ENCODE data around the gene SLC16A6.

The SLC16A6 gene

DNA sequence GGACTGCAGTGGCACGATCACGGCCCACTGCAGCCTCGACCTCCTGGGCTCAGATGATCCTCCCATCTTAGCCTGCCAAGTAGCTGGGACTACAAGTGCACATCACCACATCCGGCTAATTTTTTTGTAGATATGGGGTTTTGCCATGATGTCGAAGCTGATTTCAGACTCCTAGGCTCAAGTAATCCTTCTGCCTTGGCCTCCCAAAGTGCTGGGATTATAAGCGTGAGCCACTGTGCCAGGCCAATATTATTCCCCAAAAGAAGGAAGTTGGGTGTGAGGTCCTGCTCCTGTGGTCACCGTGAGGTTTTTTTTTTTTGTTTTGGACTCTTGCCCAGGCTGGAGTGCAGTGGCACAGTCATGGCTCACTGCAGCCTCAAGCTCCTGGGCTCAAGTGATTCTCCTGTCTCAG lies 41.6 kb downstream of the SLC16A6 start:
- TF ChIP-seq, protein P1, sequence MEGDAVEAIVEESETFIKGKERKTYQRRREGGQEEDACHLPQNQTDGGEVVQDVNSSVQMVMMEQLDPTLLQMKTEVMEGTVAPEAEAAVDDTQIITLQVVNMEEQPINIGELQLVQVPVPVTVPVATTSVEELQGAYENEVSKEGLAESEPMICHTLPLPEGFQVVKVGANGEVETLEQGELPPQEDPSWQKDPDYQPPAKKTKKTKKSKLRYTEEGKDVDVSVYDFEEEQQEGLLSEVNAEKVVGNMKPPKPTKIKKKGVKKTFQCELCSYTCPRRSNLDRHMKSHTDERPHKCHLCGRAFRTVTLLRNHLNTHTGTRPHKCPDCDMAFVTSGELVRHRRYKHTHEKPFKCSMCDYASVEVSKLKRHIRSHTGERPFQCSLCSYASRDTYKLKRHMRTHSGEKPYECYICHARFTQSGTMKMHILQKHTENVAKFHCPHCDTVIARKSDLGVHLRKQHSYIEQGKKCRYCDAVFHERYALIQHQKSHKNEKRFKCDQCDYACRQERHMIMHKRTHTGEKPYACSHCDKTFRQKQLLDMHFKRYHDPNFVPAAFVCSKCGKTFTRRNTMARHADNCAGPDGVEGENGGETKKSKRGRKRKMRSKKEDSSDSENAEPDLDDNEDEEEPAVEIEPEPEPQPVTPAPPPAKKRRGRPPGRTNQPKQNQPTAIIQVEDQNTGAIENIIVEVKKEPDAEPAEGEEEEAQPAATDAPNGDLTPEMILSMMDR (IDR thresholded peaks at IDR 0.05; ENCODE audit: insufficient read depth, missing control alignments): no peak
- DNase-seq (ENCODE audit: insufficient read length, low spot score) (no peak), FAIRE-seq (no peak)

DNA sequence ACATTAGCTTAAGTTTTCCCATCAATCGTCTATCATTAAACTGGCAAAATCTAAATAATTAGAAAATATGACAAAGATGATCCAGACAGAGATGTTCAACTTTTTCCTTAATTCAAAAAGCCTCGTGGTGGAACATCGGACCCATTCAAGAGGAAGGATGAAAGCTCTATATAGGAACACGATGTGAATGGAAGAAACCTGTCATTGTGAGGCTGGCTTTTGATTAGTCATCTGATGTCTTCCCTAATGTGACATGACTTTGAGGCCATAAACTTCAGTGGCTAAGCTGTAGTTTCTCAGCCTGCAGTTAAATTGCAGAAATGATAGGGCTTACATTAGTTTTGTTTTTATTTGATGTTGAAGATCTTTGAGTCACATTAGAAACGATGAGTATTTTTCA lies 42.0 kb downstream of the SLC16A6 start:
- TF ChIP-seq, protein P1 (IDR thresholded peaks at IDR 0.05; ENCODE audit: insufficient read depth, missing control alignments): no peak
- FAIRE-seq (no peak), DNase-seq (ENCODE audit: insufficient read length, low spot score) (no peak)

DNA sequence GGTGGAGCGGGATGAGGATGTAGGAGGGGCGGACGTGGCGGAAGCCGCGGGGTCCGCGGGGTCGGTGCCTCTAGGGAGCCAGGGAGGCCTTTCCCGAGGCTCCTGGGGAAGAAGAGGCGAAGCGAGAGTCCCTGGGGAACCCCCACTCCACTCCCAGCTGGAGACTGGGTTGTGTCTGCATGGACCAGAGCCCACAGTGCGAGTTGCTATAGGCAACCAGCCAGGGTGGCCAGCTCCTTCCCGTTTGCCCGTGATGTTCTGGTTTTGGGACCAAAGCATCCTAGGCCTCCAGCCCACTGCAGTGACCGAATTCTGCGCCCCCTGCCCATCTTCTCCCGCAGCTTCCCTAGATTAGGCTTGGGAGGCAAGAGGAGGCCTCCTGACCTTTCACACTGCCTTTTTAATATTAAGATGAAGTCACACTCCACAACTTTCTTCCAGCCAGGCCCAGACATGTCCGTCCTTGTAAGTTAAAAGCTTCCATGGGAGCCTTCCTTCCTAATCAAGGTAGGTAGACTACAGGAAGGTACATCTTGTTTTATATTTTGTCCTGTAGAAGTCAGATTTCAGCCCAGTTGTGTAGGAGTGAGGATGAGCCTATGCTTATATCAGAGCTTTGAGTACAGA lies 42.6 kb downstream of the SLC16A6 start:
- FAIRE-seq: no peak
- TF ChIP-seq, protein P1 (IDR thresholded peaks at IDR 0.05; ENCODE audit: insufficient read depth, missing control alignments): no peak
- no peak for DNase-seq (ENCODE audit: insufficient read length, low spot score)

DNA sequence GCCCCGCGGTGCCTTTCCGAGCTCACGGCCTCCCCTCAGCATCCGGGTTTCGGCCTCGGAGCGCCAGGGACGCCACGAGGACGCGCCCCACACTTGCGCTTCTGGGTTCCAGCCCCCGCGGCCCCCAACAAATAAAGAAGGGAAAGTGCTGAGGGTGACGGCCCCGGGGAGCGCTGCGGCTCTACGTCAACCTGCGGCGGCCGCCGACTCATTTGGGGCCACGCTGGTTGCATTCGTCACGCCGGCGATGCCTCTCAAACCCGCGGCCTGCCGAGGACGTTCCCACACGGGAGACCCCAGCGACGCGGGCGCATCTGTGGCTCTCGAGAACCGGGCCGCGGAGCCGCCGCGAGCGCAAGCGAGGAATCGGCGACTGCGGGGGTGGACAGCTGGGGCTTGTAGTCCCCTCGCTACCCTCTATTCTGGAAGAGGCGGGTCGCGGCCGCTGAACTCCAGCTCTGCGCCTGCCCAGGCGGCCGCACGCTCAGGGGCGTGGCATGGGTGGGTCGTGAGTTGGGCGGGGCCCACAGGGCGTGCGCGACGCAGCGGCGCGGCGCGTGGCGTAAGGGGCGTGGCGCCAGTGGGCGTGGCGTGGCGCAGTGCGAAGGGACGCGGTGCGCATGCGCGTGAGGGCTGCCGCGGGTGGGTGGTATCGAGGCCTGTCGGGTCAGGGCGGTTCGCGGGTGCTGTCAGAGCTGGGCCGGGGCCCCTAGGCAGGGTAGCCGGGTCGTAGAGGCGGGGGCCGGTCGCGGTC lies 43.3 kb downstream of the SLC16A6 start, which contains the start of gene AMZ2:
Gene AMZ2 (plus strand): TSS at position 599 of the 754 bp plus-strand sequence. CDS start 2,145 bp downstream, outside the sequence.
- DNase-seq (ENCODE audit: insufficient read length, low spot score): peak; percentile 63
- no peak for FAIRE-seq
- TF ChIP-seq, protein P1 (IDR thresholded peaks at IDR 0.05; ENCODE audit: insufficient read depth, missing control alignments): no peak

DNA sequence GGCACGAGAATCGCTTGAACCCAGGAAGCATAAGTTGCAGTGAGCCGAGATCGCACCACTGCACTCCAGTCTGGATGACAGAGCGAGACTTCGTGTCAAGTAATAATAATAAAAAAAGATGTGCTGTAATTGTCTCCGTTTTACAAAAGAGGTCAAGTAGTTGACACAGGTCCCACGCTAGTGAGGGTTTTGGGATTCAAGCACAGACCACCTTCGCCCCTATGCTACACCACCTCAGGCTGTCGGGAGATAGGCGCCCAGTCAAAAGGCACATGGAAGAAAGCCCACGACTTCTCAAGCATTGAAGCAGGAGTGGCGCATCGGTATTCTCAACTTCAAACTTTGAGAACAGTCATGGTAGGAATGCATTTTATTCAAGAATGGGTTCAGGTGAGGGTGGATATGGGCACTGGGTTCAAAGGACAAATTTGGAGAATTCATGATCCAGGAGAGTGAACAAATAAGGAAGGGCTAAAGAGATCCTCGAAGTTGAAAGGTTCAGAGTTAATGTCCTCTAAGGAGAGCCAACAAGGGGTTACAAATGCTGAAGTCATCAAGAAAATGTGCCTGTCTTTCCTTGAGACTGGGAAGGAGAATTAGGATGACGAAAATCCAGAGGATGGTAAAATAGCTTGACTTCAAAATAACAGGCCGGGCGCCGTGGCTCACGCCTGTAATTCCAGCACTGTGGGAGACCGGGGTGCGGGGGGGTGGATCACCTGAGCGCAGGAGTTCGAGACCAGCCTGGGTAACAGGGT lies 44.5 kb downstream of the SLC16A6 start:
- no peak for DNase-seq (ENCODE audit: insufficient read length, low spot score)
- TF ChIP-seq, protein P1 (IDR thresholded peaks at IDR 0.05; ENCODE audit: insufficient read depth, missing control alignments): no peak
- no peak for FAIRE-seq

DNA sequence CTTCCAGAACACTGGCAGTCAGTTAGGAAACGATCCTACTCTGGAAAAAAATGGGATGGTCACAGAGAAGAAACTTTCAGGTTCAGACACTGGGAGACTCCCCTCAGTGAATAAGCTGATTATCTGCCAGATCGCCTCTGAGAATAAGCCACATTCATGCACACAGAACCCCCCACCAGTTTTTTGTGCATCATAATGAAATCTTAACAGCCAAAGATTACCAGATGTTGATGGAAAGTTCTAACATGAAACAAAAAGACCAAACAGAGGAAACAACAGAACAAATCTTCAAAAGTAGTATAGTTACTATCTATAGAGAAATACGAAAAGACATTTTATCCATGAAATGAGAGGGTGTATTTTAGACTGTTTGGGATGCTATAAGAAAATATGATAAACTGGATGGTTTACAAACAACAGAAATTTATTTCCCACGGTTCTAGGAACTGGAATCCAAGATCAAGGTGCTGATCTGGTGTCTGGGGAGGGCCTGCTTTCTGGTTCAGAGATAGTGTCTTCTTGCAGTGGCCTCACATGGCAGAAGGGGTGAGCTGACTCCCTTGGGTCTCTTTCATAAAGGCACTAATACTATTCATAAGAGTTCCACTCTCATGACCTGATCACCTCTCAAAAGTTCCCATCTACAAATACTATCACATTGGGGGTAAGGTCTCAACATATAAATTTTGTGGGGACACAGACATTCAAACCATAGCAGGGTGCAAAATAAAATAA lies 51.1 kb downstream of the SLC16A6 start:
- FAIRE-seq (no peak), DNase-seq (ENCODE audit: insufficient read length, low spot score) (no peak)
- TF ChIP-seq, protein P1 (IDR thresholded peaks at IDR 0.05; ENCODE audit: insufficient read depth, missing control alignments): no peak

Data from D721Med (cell line).